ENCODE data around the gene DAO.

DNA sequence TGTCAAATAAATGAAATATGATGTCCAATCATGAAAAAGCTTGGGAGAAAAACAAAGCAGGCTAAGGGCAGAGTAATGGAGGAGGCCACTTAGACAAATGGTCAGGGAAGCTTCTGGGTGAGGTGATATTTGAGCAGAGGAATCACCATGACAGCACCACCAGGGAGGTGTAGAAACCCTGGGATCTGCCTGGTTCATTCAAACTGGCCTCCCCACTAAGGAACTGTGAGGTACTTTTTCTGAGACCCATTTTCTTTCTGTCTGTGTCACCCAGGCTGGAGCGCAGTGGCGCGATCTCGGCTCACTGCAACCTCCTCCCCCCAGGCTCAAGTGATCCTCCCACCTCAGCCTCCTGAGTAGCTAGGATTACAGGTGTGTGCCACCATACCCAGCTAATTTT is 14.7 kb upstream of the DAO start:
- TF ChIP-seq CTCF (IDR thresholded peaks at IDR 0.05; ENCODE audit: low read depth, low read length): no peak
- TF ChIP-seq POLR2A (IDR thresholded peaks at IDR 0.05; ENCODE audit: extremely low read depth, insufficient read length): no peak
- TF ChIP-seq, protein P1, sequence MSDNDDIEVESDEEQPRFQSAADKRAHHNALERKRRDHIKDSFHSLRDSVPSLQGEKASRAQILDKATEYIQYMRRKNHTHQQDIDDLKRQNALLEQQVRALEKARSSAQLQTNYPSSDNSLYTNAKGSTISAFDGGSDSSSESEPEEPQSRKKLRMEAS (IDR thresholded peaks at IDR 0.05; ENCODE audit: low read depth, low read length): no peak
- no peak for TF ChIP-seq MYC (IDR thresholded peaks at IDR 0.05; ENCODE audit: low read depth, low read length)
